Right cardiac atrium (tissue), 5 donors: ENCODE results near the gene KRT78. TPM values are rescaled to one million over a fixed set of nuclear protein-coding genes. Genes with fewer than 3 reads are reported as not detected.

ENCODE experiments used
- ATAC-seq, 2 donors: fragments of 200-7000 bp; cut with Tn5 transposase; one replicate each; pipeline versions ENCODE4 v1.8.0 to v1.9.1; 2020; ENCODE audit warnings: moderate library complexity in 2 of 2, mild to moderate bottlenecking in 1 of 2
- DNase-seq, 3 donors: peaks; one replicate each; pipeline ENCODE4 v3.0.0-alpha.2; 2020
- H3K27ac ChIP-seq: one replicate; pipeline ENCODE4 v1.5.1; 2013; ENCODE audit warnings: mild to moderate bottlenecking, low read length, control low read depth, moderate library complexity
- H3K27me3 ChIP-seq: one replicate; pipeline ENCODE4 v1.6.1; 2013; ENCODE audit not compliant: control insufficient read depth, insufficient read depth
- H3K4me1 ChIP-seq: one replicate; pipeline ENCODE4 v1.6.1; 2013; ENCODE audit warnings: low read length; ENCODE audit not compliant: control insufficient read depth, insufficient read depth
- H3K4me3 ChIP-seq: one replicate; pipeline ENCODE4 v1.5.1; 2013; ENCODE audit warnings: low read length, control low read depth
- H3K9me3 ChIP-seq: one replicate; pipeline ENCODE4 v1.6.1; 2013; ENCODE audit warnings: low read length; ENCODE audit not compliant: control insufficient read depth
- WGBS: extraction: QIAGEN DNeasy Blood & Tissue Kit; methylation state at CpG from one replicate; pipeline ENCODE4 v1.1.7; 2013; 5-methylcytosine and 5-hydroxymethylcytosine counted together
- intact Hi-C, 4 donors: fragments of 100-400 bp; cut with DNase I; formaldehyde crosslinking; loops; one replicate each; pipeline versions ENCODE4 v1.11.0 to v1.14.0; 2022 to 2023
- polyA plus RNA-seq: library from polyadenylated mRNA; stranded (reverse); fragments of 200-250 nt; gene quantifications from one replicate; pipeline ENCODE4 v1.2.3, GENCODE V29; 2013
- total RNA-seq, 4 donors: library from RNA; stranded (reverse); fragmentation: NEBNext Ultra II Directional; extraction: Animal tissue kit (Norgen Biotek cat#: 25700); gene quantifications; one replicate each; pipeline ENCODE4 v1.2.1, GENCODE V29; 2021
- donor health status: healthy with polysubstance abuse.
- donor health status: DM: no; HTN: yes; CAD: no.
- donor health status: DM: no; HTN: no; CAD: no.
- donor health status: DM: no; HTN: yes; CAD: no; lungs with severe emphysema.
- donor health status: DM: yes; HTN: yes; CAD: no.

The KRT78 gene
- total and polyA plus RNA-seq, 5 donors = 0.02 TPM; not detected in 4

- no peaks in the 10 kb centered on the region for H3K27me3 ChIP-seq
- H3K9me3 ChIP-seq = no peaks in the 10 kb centered on the region
- ATAC-seq (no peak), DNase-seq (no peak)
- no peak overlapping the region for H3K27ac ChIP-seq
- no peaks in the 10 kb centered on the region for H3K4me1 ChIP-seq
- H3K4me3 ChIP-seq = no peak overlapping the region
- 81% methylated on average over 6 of the region's 6 CpGs for WGBS
- intact Hi-C loops = no loop called here
Observed at GRCh38 chr12:52837781-52838608, 10.8 kb downstream of the KRT78 start.

GRCh38 chr12:52837413-52837741 lies 11.4 kb downstream of the KRT78 start:
- Histone ChIP-seq H3K27ac (no peak overlapping the region), H3K4me1 (no peaks in the 10 kb centered on the region), H3K9me3 (no peaks in the 10 kb centered on the region), H3K27me3 (no peaks in the 10 kb centered on the region), H3K4me3 (no peak overlapping the region)
- no peak for DNase-seq
- no peak for ATAC-seq
- intact Hi-C loops = no loop called here
- 81% methylated on average over 9 of the region's 9 CpGs for WGBS

GRCh38 chr12:52836491-52837412 lies 12.0 kb downstream of the KRT78 start:
- ATAC-seq (no peak), DNase-seq (no peak)
- Histone ChIP-seq H3K27ac (no peak overlapping the region), H3K9me3 (no peaks in the 10 kb centered on the region), H3K4me3 (no peak overlapping the region), H3K27me3 (no peaks in the 10 kb centered on the region), H3K4me1 (no peaks in the 10 kb centered on the region)
- 88% methylated on average over 9 of the region's 9 CpGs for WGBS
- intact Hi-C loops = no loop called here

GRCh38 chr12:52836042-52836466 lies 12.7 kb downstream of the KRT78 start:
- no peak overlapping the region for H3K4me3 ChIP-seq
- no peaks in the 10 kb centered on the region for H3K27me3 ChIP-seq
- intact Hi-C loops = no loop called here
- DNase-seq (no peak), ATAC-seq (no peak)
- 56% methylated on average over 7 of the region's 7 CpGs for WGBS
- no peaks in the 10 kb centered on the region for H3K9me3 ChIP-seq
- H3K27ac ChIP-seq = no peak overlapping the region
- H3K4me1 ChIP-seq = no peaks in the 10 kb centered on the region

GRCh38 chr12:52835271-52836041 lies 13.3 kb downstream of the KRT78 start:
- 75% methylated on average over 15 of the region's 15 CpGs for WGBS
- ATAC-seq (no peak), DNase-seq (no peak)
- H3K27me3 ChIP-seq = no peaks in the 10 kb centered on the region
- H3K27ac ChIP-seq = no peak overlapping the region
- no peaks in the 10 kb centered on the region for H3K4me1 ChIP-seq
- intact Hi-C loops = no loop called here
- no peaks in the 10 kb centered on the region for H3K9me3 ChIP-seq
- no peak overlapping the region for H3K4me3 ChIP-seq

GRCh38 chr12:52834727-52835001 lies 14.1 kb downstream of the KRT78 start:
- H3K27ac ChIP-seq = no peak overlapping the region
- DNase-seq (no peak), ATAC-seq (no peak)
- no peaks in the 10 kb centered on the region for H3K4me1 ChIP-seq
- no peak overlapping the region for H3K4me3 ChIP-seq
- no peaks in the 10 kb centered on the region for H3K9me3 ChIP-seq
- H3K27me3 ChIP-seq = no peaks in the 10 kb centered on the region
- 71% methylated on average over 4 of the region's 4 CpGs for WGBS
- intact Hi-C loops = no loop called here

GRCh38 chr12:52833922-52834726 lies 14.7 kb downstream of the KRT78 start, which contains the start of gene KRT79:
Gene KRT79, minus strand, starts transcription at chr12:52834311. Its CDS starts 51 bp downstream, at chr12:52834260.
- ATAC-seq (no peak), DNase-seq (no peak)
- WGBS = 83% methylated on average over 22 of the region's 22 CpGs
- Histone ChIP-seq H3K9me3 (no peaks in the 10 kb centered on the region), H3K4me1 (no peaks in the 10 kb centered on the region), H3K27ac (no peak within 1 kb of the TSS), H3K27me3 (no peaks in the 10 kb centered on the region), H3K4me3 (no peak within 1 kb of the TSS)
- intact Hi-C loops = no loop called here

GRCh38 chr12:52832985-52833905 lies 15.5 kb downstream of the KRT78 start:
- 92% methylated on average over 20 of the region's 20 CpGs for WGBS
- no peak overlapping the region for H3K4me3 ChIP-seq
- ATAC-seq (no peak), DNase-seq (no peak)
- no peaks in the 10 kb centered on the region for H3K27me3 ChIP-seq
- H3K27ac ChIP-seq = no peak overlapping the region
- H3K4me1 ChIP-seq = no peaks in the 10 kb centered on the region
- no peaks in the 10 kb centered on the region for H3K9me3 ChIP-seq
- intact Hi-C loops = no loop called here

- Histone ChIP-seq H3K4me3 (no peak overlapping the region), H3K4me1 (no peaks in the 10 kb centered on the region), H3K9me3 (no peaks in the 10 kb centered on the region), H3K27me3 (no peaks in the 10 kb centered on the region), H3K27ac (no peak overlapping the region)
- intact Hi-C loops = no loop called here
- DNase-seq = no peak
- WGBS = 70% methylated on average over 3 of the region's 3 CpGs
- no peak for ATAC-seq
Observed at GRCh38 chr12:52832451-52832850, 16.3 kb downstream of the KRT78 start.

- H3K4me3 ChIP-seq = no peak overlapping the region
- intact Hi-C loops = no loop called here
- ATAC-seq = no peak
Observed at GRCh38 chr12:52831251-52831650, 17.5 kb downstream of the KRT78 start.

More at GRCh38 chr12:52831251-52831650, 17.5 kb downstream of the KRT78 start:
- 79% methylated on average over 7 of the region's 7 CpGs for WGBS
- Histone ChIP-seq H3K27ac (no peak overlapping the region), H3K9me3 (no peaks in the 10 kb centered on the region), H3K4me1 (no peaks in the 10 kb centered on the region), H3K27me3 (no peaks in the 10 kb centered on the region)
- no peak for DNase-seq
